Stomach (tissue), 9 donors: Measurements from ENCODE around the gene MAP7D2. TPM values are rescaled to one million over a fixed set of nuclear protein-coding genes. Genes with fewer than 3 reads are reported as not detected.

Experiments
- DNase-seq, 2 donors: peaks; one replicate each; pipeline versions ENCODE4 v3.0.0 to v3.0.0-alpha.2; 2013 to 2019
- H3K27ac ChIP-seq, 5 donors: fragments of 200-600 bp in 4 of 5; sonication (generic) in 4 of 5; one replicate each; pipeline ENCODE4 v1.5.1; 2013 to 2019; ENCODE audit warnings: mild to moderate bottlenecking in 1 of 5, moderate library complexity in 1 of 5
- H3K27me3 ChIP-seq, 3 donors: fragments of 200-600 bp; sonication (generic); one replicate each; pipeline ENCODE4 v1.5.1; 2017 to 2019; ENCODE audit warnings: mixed run types in 1 of 3
- H3K36me3 ChIP-seq, 4 donors: fragments of 200-600 bp; sonication (generic); 1 replicate in 3 of 4; 2 replicates in 1 of 4; pipeline ENCODE4 v1.5.1; 2016 to 2019
- H3K4me1 ChIP-seq, 4 donors: fragments of 200-600 bp; sonication (generic); one replicate each; pipeline ENCODE4 v1.5.1; 2016 to 2019
- H3K4me3 ChIP-seq, 4 donors: fragments of 200-600 bp; sonication (generic) in 3 of 4; one replicate each; pipeline ENCODE4 v1.5.1; 2016 to 2019; ENCODE audit warnings: mild to moderate bottlenecking in 1 of 4
- H3K9me3 ChIP-seq, 4 donors: fragments of 200-600 bp; sonication (generic); one replicate each; pipeline ENCODE4 v1.5.1; 2016 to 2019
- CTCF ChIP-seq, 7 experiments: fragments of 450-650 bp in 4 of 7; fragments of 200-600 bp in 3 of 7; sonication (generic) in 3 of 7; IDR thresholded peaks; one replicate each; pipeline ENCODE4 v1.5.1; 2016 to 2019; ENCODE audit warnings: antibody characterized with exemption in 7 of 7, control low read depth in 2 of 7, mild to moderate bottlenecking in 1 of 7
- EP300 ChIP-seq: sonication (generic); formaldehyde crosslinking; IDR thresholded peaks from one replicate; pipeline ENCODE4 v1.6.1; 2017; ENCODE audit warnings: antibody characterized with exemption
- POLR2A ChIP-seq, 4 donors: fragments of 450-650 bp; IDR thresholded peaks; one replicate each; pipeline ENCODE4 v1.6.1; 2016; ENCODE audit warnings: antibody characterized with exemption in 4 of 4, control low read depth in 2 of 4, mild to moderate bottlenecking in 1 of 4, moderate library complexity in 1 of 4
- POLR2AphosphoS5 ChIP-seq, 3 donors: sonication (generic); formaldehyde crosslinking; IDR thresholded peaks; one replicate each; pipeline ENCODE4 v1.6.1; 2016; ENCODE audit warnings: antibody characterized with exemption in 3 of 3
- WGBS, 5 donors: extraction: QIAGEN DNeasy Blood & Tissue Kit in 3 of 5; methylation state at CpG; one replicate each; pipeline versions ENCODE4 v1.1.5 to v1.1.7; 2013 to 2018; 5-methylcytosine and 5-hydroxymethylcytosine counted together
- intact Hi-C: fragments of 100-400 bp; cut with DNase I; formaldehyde crosslinking; loops from one replicate; pipeline ENCODE4 v1.15.1; 2023; ENCODE audit warnings: low total_unique reads
- polyA plus RNA-seq, 3 donors: library from polyadenylated mRNA; stranded (reverse); fragments of 200-250 nt; gene quantifications; one replicate each; pipeline ENCODE4 v1.2.3, GENCODE V29; 2013
- total RNA-seq, 5 donors: library from RNA; depleted of rRNA; stranded (reverse); fragments of >200 nt; gene quantifications; one replicate each; pipeline versions ENCODE4 v1.1.0 to v1.2.3, GENCODE V29; 2014 to 2016
- donor health status: healthy with polysubstance abuse.
- donor health status: Bipolar disorder and iron deficiency.
- donor health status: healthy.

MAP7D2 gene
- total and polyA plus RNA-seq, 8 donors, result 0.89 to 70.0 (median 16.6) TPM; not detected in 1

DNA sequence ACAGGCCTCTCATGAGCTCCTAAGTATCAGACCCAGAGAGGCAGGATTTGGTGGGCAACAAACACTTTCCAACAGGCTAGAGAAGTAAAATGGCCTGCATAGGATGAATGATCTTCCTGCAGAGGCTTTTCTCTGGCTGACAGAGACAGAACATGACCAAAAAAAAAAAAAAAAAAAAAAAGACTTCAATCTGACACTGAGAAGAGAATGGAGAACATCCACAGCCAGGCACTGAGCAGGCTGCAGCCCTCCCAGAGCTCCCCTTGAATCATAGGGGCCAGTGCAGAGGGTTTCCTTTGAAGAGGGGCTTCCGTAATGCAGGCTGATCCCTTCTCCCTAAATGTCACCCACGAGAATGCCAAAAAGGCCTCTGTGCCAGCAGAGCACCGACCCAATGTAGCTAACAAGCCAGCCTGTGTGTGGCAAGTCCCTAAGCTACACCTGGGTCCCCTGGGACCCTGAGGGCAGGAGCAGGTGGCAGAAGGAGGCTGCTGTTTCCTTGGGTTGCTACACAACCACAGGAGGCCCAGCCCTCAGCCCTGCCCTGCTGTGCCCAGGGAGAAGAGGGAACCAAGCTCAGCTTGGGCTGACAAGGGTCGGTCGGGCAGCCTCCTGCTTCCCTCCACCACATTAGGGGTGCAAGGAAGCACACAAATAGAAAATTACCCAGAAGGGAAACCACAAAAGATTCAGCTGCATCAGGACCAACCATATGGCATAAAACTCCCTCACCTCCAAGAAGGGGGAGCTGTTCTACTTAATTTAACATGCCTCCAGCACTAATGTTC is 55.6 kb downstream of the MAP7D2 start:
- no peaks in the 10 kb centered on the region for H3K27me3 ChIP-seq
- WGBS, 5 donors, result 55 to 81% (median 68%) methylated on average over 5 of the region's 5 CpGs; no CpG with 5 or more reads in 1 of the 5 donors
- TF ChIP-seq CTCF (IDR thresholded peaks at IDR 0.05) (no peak), EP300 (no peak), POLR2A (IDR thresholded peaks at IDR 0.05) (no peak), POLR2AphosphoS5 (IDR thresholded peaks at IDR 0.05) (no peak)
- no peak overlapping the region for H3K4me3 ChIP-seq
- peaks cover 0 to 6% (median 0%) of the 10 kb centered on the region in 4 donors for H3K4me1 ChIP-seq
- no peak overlapping the region for H3K27ac ChIP-seq
- intact Hi-C loops, result no loop called here
- no peaks in the 10 kb centered on the region for H3K36me3 ChIP-seq
- peak in 1 of 2 donors; percentile 17 for DNase-seq
- no peaks in the 10 kb centered on the region for H3K9me3 ChIP-seq

GRCh38 chrX:20059467-20060128 is 57.1 kb downstream of the MAP7D2 start:
- H3K27ac ChIP-seq, result no peak overlapping the region
- H3K4me1 ChIP-seq, result peaks cover 0 to 6% (median 0%) of the 10 kb centered on the region in 4 donors
- TF ChIP-seq POLR2A (IDR thresholded peaks at IDR 0.05), result no peak
- H3K27me3 ChIP-seq, result no peaks in the 10 kb centered on the region
- 79 to 89% (median 81%) methylated on average over 5 of the region's 5 CpGs for WGBS, 5 donors
- no peaks in the 10 kb centered on the region for H3K9me3 ChIP-seq
- H3K4me3 ChIP-seq, result no peak overlapping the region
- intact Hi-C loops, result no loop called here
- no peak for DNase-seq
- no peaks in the 10 kb centered on the region for H3K36me3 ChIP-seq

GRCh38 chrX:20057479-20057878 is 59.2 kb downstream of the MAP7D2 start:
- DNase-seq, result no peak
- TF ChIP-seq CTCF (IDR thresholded peaks at IDR 0.05) (no peak), POLR2AphosphoS5 (IDR thresholded peaks at IDR 0.05) (no peak), POLR2A (IDR thresholded peaks at IDR 0.05) (no peak), EP300 (no peak)
- peaks cover 0 to 6% (median 0%) of the 10 kb centered on the region in 4 donors for H3K4me1 ChIP-seq
- no peak overlapping the region for H3K27ac ChIP-seq
- no peaks in the 10 kb centered on the region for H3K9me3 ChIP-seq
- intact Hi-C loops, result no loop called here
- no peaks in the 10 kb centered on the region for H3K27me3 ChIP-seq
- no peak overlapping the region for H3K4me3 ChIP-seq
- WGBS, 5 donors, result 70 to 80% (median 75%) methylated on average over 4 of the region's 4 CpGs
- no peaks in the 10 kb centered on the region for H3K36me3 ChIP-seq

- WGBS, 5 donors, result 52 to 68% (median 57%) methylated on average over 9 to 11 of the region's 11 CpGs
- Histone ChIP-seq H3K9me3 (no peaks in the 10 kb centered on the region), H3K4me3 (no peak overlapping the region), H3K27me3 (no peaks in the 10 kb centered on the region), H3K4me1 (peaks cover 0 to 6% (median 0%) of the 10 kb centered on the region in 4 donors), H3K36me3 (no peaks in the 10 kb centered on the region), H3K27ac (no peak overlapping the region)
- TF ChIP-seq POLR2A (IDR thresholded peaks at IDR 0.05), result no peak
- no peak for TF ChIP-seq CTCF (IDR thresholded peaks at IDR 0.05)
- TF ChIP-seq POLR2AphosphoS5 (IDR thresholded peaks at IDR 0.05), result no peak
- no peak for TF ChIP-seq EP300
- intact Hi-C loops, result no loop called here
- DNase-seq, result peak in 1 of 2 donors; percentile 9
Measured at GRCh38 chrX:20056704-20057103, 60.0 kb downstream of the MAP7D2 start.
